Kidney epithelial cell (primary cell): ENCODE measurements around the gene PADI6. TPM values are rescaled to one million over a fixed set of nuclear protein-coding genes. Genes with fewer than 3 reads are reported as not detected.
"Not testable (repeated sequence)": the region's sequence is repeated elsewhere in the genome, so short reads cannot be mapped to it uniquely, and the experiment has no call there.

Experiments
- DNase-seq: peaks from one replicate; pipeline ENCODE4 v3.0.0-alpha.2; 2010; ENCODE audit warnings: low read depth
- H3K27me3 ChIP-seq: 2 replicates; pipeline ENCODE4 v1.6.0; 2011; ENCODE audit warnings: low read length; ENCODE audit not compliant: control insufficient read depth, insufficient read depth
- H3K36me3 ChIP-seq: 2 replicates; pipeline ENCODE4 v1.5.1; 2011; ENCODE audit warnings: low read length; ENCODE audit not compliant: control insufficient read depth, insufficient read depth
- H3K4me3 ChIP-seq: 2 replicates; pipeline ENCODE4 v1.5.1; 2011; ENCODE audit warnings: low read depth, mild to moderate bottlenecking, control low read depth, low read length
- CTCF ChIP-seq: IDR thresholded peaks from 2 replicates; pipeline ENCODE4 v1.5.1; 2011; ENCODE audit warnings: mild to moderate bottlenecking, moderate library complexity, low read length, control low read depth, inconsistent platforms; ENCODE audit not compliant: insufficient read depth, poor library complexity, severe bottlenecking
- total RNA-seq: library from RNA; depleted of rRNA; stranded (reverse); fragments of >200 nt; gene quantifications from 2 replicates; pipeline ENCODE4 v1.2.3, GENCODE V29; 2015

PADI6 gene
- total RNA-seq, 1 donor from 2014 or later = not detected

GRCh38 chr1:17403081-17403480 is 31.1 kb downstream of the PADI6 start:
- no peak for DNase-seq
- Histone ChIP-seq H3K4me3 (no peak overlapping the region), H3K27me3 (no peaks in the 10 kb centered on the region), H3K36me3 (no peaks in the 10 kb centered on the region)
- no peak for TF ChIP-seq CTCF

GRCh38 chr1:17404034-17404684 is 32.2 kb downstream of the PADI6 start:
- Histone ChIP-seq H3K36me3 (peaks cover under 1% of the 10 kb centered on the region), H3K4me3 (no peak overlapping the region), H3K27me3 (no peaks in the 10 kb centered on the region)
- no peak for TF ChIP-seq CTCF
- no peak for DNase-seq

DNA sequence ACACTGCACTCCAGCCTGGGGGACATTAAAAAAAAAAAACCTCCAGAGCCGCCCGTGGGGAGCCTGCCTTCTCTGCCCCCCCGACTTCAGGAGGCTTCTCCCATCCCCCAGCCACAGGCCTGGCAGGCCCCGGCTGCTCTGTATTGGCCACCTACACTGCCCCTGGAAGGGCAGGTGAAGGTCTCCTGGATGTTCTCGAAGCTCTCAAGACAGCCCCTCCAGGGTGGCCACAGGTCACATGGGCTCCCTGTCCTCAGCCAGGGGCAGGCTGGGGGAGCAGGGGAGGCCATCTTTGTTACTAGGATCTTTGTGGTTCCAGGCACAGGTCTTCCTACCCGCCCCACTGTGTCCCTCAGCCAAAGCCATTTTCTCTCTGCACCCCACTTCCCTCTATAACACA is 32.8 kb downstream of the PADI6 start:
- no peak for DNase-seq
- peaks cover 2% of the 10 kb centered on the region for H3K36me3 ChIP-seq
- no peak for TF ChIP-seq CTCF
- no peaks in the 10 kb centered on the region for H3K27me3 ChIP-seq
- H3K4me3 ChIP-seq = no peak overlapping the region

- no peak overlapping the region for H3K4me3 ChIP-seq
- H3K36me3 ChIP-seq = peaks cover 2% of the 10 kb centered on the region
- no peaks in the 10 kb centered on the region for H3K27me3 ChIP-seq
- TF ChIP-seq CTCF = peak; percentile 86
- DNase-seq = peak; percentile 9
These were observed 34.1 kb downstream of the PADI6 start for GRCh38 chr1:17405898-17406759.

DNA sequence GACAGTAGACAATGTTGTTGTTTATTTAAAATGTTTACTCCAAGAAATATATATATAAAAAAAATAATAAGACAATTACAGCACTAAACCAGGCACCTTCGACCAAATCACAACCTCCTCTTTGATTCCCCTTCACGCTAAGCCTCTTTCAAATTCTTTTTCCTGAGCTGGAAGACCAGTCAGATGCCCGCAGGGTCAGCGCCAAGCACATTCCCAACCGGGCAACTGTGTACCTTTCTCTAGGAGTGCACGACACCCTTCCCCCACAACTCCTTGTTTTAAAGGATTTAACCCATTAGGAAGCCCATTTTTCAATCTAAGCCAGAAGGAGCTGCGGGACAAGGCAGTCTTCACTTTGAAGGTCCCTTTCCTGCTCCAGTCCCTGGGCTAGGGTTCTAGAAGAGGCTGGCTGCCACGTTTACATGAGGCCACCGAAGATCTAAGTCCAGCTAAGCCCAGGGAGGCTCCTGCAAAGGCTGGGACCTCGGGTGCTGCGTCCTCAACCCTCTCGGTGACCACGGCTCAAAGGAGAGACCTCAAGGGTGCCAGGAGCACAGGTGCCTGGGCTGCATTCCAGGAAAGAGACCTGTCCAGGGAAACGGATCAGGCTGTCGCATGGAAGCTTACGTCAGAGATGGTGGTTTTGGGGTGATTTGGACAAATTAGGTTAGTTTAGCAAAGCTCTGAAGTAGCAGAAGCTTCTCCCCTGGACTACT is 34.9 kb downstream of the PADI6 start:
- H3K36me3 ChIP-seq, H3K27me3 ChIP-seq, DNase-seq, H3K4me3 ChIP-seq: not testable (repeated sequence)

- H3K36me3 ChIP-seq, DNase-seq, H3K4me3 ChIP-seq, H3K27me3 ChIP-seq: not testable (repeated sequence)
These were observed 36.0 kb downstream of the PADI6 start for GRCh38 chr1:17407786-17408514.
